ENCODE measurements around the gene TMPRSS9. TPM values are rescaled to one million over a fixed set of nuclear protein-coding genes. Genes with fewer than 3 reads are reported as not detected.

The TMPRSS9 gene
- total RNA-seq, 1 experiment from 2014 or later, result 0.66 TPM

GRCh38 chr19:2336528-2337328, 23.3 kb upstream of the TMPRSS9 start:
- Histone ChIP-seq H3K4me3 (ENCODE audit: low read depth, low read length) (no peak overlapping the region), H3K36me3 (ENCODE audit: control insufficient read depth, insufficient read depth, low read length) (peaks cover 4% of the 10 kb centered on the region), H3K4me1 (peaks cover 32% of the 10 kb centered on the region), H3K27me3 (replicated peaks; ENCODE audit: control insufficient read depth, insufficient read depth, low read length) (no peaks in the 10 kb centered on the region), H3K9me3 (peaks cover 2% of the 10 kb centered on the region; the same call in 1 of the 2 replicates)
- peaks cover 19% of the 10 kb centered on the region for H3K36me3 Mint-ChIP-seq (ENCODE audit: insufficient read depth, unreplicated experiment)
- H3K9me3 Mint-ChIP-seq (ENCODE audit: unreplicated experiment), result no peaks in the 10 kb centered on the region
- BruUV-seq (replicated peaks), result no TSS peak
- ChIA-PET CTCF (no interaction called here), POLR2A (no interaction called here)
- H3K4me1 Mint-ChIP-seq (ENCODE audit: low read depth, unreplicated experiment), result peaks cover 25% of the 10 kb centered on the region
- H3K27ac Mint-ChIP-seq (ENCODE audit: unreplicated experiment), result peak overlapping the region; percentile 85
- no peak overlapping the region for H3K4me3 Mint-ChIP-seq (ENCODE audit: unreplicated experiment)
- DNase-seq, result no peak
- no peak for TF ChIP-seq CTCF (IDR thresholded peaks at IDR 0.05; ENCODE audit: insufficient read depth in 1 of 2, low read depth in 1 of 2, low read length in 1 of 2, severe bottlenecking in 1 of 2, unreplicated experiment in 1 of 2)
- no peaks in the 10 kb centered on the region for H3K27me3 Mint-ChIP-seq (ENCODE audit: insufficient read depth, unreplicated experiment)
- intact Hi-C loops (cut with micrococcal nuclease; ENCODE audit: unreplicated experiment), result no loop called here

GRCh38 chr19:2337329-2337707, 22.7 kb upstream of the TMPRSS9 start:
- Mint-ChIP-seq H3K4me3 (ENCODE audit: unreplicated experiment) (no peak overlapping the region), H3K36me3 (ENCODE audit: insufficient read depth, unreplicated experiment) (peaks cover 25% of the 10 kb centered on the region), H3K9me3 (ENCODE audit: unreplicated experiment) (no peaks in the 10 kb centered on the region), H3K27me3 (ENCODE audit: insufficient read depth, unreplicated experiment) (no peaks in the 10 kb centered on the region), H3K4me1 (ENCODE audit: low read depth, unreplicated experiment) (peaks cover 25% of the 10 kb centered on the region), H3K27ac (ENCODE audit: unreplicated experiment) (peak overlapping the region; percentile 85)
- H3K4me1 ChIP-seq, result peaks cover 32% of the 10 kb centered on the region
- peaks cover 2% of the 10 kb centered on the region; the same call in 1 of the 2 replicates for H3K9me3 ChIP-seq
- H3K27me3 ChIP-seq (replicated peaks; ENCODE audit: control insufficient read depth, insufficient read depth, low read length), result no peaks in the 10 kb centered on the region
- H3K4me3 ChIP-seq (ENCODE audit: low read depth, low read length), result no peak overlapping the region
- ChIA-PET CTCF (no interaction called here), POLR2A (no interaction called here)
- BruUV-seq (replicated peaks), result no TSS peak
- peaks cover 4% of the 10 kb centered on the region for H3K36me3 ChIP-seq (ENCODE audit: control insufficient read depth, insufficient read depth, low read length)
- TF ChIP-seq CTCF (IDR thresholded peaks at IDR 0.05; ENCODE audit: insufficient read depth in 1 of 2, low read depth in 1 of 2, low read length in 1 of 2, severe bottlenecking in 1 of 2, unreplicated experiment in 1 of 2), result peak; percentile 17 to 18
- peak; percentile 64 to 77 for DNase-seq
- intact Hi-C loops (cut with micrococcal nuclease; ENCODE audit: unreplicated experiment), result no loop called here

- Histone ChIP-seq H3K4me1 (peaks cover 39% of the 10 kb centered on the region), H3K4me3 (ENCODE audit: low read depth, low read length) (no peak overlapping the region), H3K9me3 (peaks cover 2% of the 10 kb centered on the region; the same call in 1 of the 2 replicates), H3K27me3 (replicated peaks; ENCODE audit: control insufficient read depth, insufficient read depth, low read length) (no peaks in the 10 kb centered on the region), H3K36me3 (ENCODE audit: control insufficient read depth, insufficient read depth, low read length) (peaks cover 4% of the 10 kb centered on the region)
- CTCF ChIA-PET, result interaction anchor here (0.6 kb wide), 1 partner anchor 39 kb away, joined by 4 read pairs; no protein-coding TSS in a partner anchor
- Mint-ChIP-seq H3K36me3 (ENCODE audit: insufficient read depth, unreplicated experiment) (peaks cover 28% of the 10 kb centered on the region), H3K27me3 (ENCODE audit: insufficient read depth, unreplicated experiment) (no peaks in the 10 kb centered on the region), H3K9me3 (ENCODE audit: unreplicated experiment) (no peaks in the 10 kb centered on the region), H3K4me3 (ENCODE audit: unreplicated experiment) (no peak overlapping the region), H3K4me1 (ENCODE audit: low read depth, unreplicated experiment) (peaks cover 25% of the 10 kb centered on the region), H3K27ac (ENCODE audit: unreplicated experiment) (peak overlapping the region; percentile 85)
- intact Hi-C loops (cut with micrococcal nuclease; ENCODE audit: unreplicated experiment), result no loop called here
- DNase-seq, result no peak
- TF ChIP-seq CTCF (IDR thresholded peaks at IDR 0.05; ENCODE audit: insufficient read depth in 1 of 2, low read depth in 1 of 2, low read length in 1 of 2, severe bottlenecking in 1 of 2, unreplicated experiment in 1 of 2), result no peak
- BruUV-seq (replicated peaks), result TSS peak; percentile 9
- POLR2A ChIA-PET, result interaction anchor here (0.6 kb wide), 1 partner anchor 174 kb away, joined by 8 read pairs; no protein-coding TSS in a partner anchor
Observed at GRCh38 chr19:2338055-2338615, 21.9 kb upstream of the TMPRSS9 start.

Measured in Caco-2 (cell line).